GM19324 (cell line): ENCODE results near the gene SEMA4D.

Source experiments
- ATAC-seq: cut with Tn5 transposase; IDR thresholded peaks from one replicate; pipeline ENCODE4 v1.9.1; 2021; ENCODE audit warnings: mild to moderate bottlenecking, moderate library complexity; ENCODE audit not compliant: unreplicated experiment, low FRiP score

SEMA4D gene

DNA sequence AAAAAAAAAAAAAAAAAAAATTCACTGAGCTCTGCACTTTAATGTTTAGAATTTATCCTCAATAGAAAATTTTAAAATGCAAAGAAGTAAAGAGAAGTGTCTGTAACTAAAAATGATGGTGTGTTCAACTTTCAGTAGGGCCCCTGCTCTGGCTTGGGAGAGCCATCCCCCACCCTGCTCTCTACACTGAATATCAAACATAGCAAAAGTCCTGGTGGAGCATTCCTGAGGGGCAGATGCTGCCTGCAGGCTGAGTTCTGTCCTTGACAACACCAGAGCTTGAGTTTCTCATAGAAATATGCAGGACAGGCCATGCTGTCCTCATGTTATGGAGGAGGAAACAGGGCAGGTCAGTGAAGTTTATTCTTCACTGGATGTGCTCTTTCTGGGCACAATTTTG, 7.1 kb upstream of the SEMA4D start:
- ATAC-seq = no peak

DNA sequence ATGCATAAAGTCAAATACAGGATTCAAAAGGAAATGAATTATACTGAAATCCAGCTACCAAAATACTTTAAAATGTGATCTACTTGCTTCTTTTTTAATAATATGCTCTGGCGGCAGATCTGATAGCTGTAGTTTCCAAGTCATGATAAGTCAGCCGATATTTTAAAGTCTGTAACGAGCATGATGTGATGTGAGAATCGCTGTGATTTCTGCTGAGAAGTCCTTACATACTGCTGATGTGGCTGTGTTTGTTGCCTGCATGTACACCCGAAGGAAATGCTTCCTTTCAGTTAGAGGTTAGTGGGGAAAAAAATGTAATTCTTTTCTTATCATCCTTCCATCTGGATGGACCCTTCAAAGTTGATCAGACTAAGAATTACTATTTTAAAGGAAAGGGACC, 4.8 kb upstream of the SEMA4D start:
- ATAC-seq = no peak

DNA sequence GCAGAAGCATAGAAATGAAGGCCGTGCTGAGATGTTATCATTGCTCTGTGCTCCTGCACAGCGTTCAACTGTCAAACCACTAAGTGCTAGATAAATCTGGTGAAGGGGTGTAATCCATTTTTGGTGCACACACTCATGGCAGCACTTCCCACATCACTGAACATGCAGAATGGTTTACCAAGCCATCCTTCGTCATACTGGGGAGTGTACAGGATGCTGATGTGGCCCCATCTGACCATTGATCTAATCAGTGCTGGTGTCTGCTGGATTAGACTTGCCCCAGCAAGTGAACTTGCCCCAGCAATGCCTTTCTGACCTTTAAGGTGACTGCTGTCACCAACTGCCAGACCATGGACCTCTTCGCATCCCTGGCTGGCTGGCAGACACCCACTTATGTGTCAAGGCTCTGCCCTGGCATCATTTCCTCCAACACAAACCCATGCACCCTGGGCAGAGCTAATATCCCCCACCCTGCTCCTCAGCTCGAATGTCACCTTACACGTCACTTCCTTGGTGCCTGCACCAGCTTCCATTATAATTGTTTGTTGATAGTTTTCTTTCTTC, 4.2 kb upstream of the SEMA4D start:
- no peak for ATAC-seq

DNA sequence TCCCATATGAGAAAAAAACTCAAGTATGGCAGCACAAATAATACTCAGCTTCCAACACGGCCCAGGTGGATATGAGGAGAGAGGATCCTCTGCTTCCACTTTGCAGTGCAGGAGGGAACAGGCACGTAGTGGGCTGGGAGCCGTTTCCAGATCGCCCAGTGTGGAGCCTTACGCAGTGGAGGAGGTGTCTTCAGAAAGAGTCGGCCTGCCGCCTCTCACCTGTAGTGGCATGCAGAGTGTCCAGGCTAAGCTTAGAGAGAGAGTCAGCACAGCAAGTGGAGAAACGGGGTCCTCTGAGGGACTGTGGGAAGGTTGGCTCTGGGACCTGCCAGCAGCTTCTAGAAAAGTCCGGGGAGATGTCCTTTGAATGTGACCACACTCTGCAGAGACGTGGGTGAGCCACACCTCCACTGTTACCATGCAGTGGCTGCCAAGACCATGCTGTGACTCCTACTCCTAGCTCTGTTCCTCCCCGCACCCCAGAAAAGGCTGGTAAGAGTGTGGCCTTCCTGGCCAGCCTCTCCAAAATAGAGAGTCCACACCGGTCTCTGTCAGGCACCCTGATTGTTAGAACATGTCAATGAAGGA, 3.5 kb upstream of the SEMA4D start:
- no peak for ATAC-seq

DNA sequence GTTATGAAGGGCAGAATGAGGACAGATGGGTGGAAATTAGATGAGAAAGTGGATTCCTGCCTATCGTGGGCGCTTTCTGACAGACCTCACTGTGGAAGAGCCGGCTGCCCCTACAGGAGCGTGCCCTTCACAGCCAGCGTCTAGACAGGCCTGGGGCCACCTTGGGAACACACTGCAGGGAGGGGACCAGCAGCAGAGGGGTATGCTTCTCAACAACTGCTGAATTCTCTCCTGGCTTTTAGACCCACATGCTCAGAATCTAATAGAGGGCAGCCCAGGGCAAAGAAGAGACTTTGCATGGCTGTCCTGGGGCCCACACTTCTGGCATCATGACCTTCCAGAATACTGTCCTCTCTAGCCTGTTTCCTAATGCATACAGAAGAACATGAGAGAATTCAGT, 2.1 kb upstream of the SEMA4D start:
- no peak for ATAC-seq

DNA sequence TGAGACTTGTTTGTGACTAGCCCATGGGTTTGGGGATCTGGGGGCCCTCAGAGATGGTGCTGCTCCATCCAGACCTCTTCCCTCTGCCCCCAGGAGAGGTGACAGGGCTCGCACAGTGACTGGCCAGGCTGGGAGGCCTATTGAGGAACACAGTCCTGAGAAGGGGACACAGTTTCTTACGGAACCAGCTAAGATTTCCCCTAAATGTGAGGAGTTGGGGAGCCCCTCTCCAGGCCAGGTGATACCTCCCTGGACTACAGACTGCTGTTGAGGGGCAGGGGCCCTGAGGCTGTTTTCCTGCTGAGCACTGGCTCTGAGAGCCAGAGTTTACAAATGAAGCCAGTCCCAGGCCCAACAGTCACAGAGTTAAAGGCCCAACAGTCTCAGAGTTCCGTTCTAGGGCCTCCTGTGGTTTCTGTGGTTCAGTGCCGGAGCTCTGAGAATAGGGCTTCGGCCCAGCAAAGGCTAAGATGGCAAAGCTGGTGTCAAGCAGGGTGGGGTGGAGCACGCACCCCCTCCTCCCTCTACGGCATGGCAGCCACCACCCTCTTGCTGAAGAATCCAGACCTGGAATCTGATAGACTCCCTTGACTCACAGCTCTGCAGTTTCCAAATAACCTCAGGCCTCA, 1.1 kb upstream of the SEMA4D start:
- ATAC-seq = peak; percentile 50

DNA sequence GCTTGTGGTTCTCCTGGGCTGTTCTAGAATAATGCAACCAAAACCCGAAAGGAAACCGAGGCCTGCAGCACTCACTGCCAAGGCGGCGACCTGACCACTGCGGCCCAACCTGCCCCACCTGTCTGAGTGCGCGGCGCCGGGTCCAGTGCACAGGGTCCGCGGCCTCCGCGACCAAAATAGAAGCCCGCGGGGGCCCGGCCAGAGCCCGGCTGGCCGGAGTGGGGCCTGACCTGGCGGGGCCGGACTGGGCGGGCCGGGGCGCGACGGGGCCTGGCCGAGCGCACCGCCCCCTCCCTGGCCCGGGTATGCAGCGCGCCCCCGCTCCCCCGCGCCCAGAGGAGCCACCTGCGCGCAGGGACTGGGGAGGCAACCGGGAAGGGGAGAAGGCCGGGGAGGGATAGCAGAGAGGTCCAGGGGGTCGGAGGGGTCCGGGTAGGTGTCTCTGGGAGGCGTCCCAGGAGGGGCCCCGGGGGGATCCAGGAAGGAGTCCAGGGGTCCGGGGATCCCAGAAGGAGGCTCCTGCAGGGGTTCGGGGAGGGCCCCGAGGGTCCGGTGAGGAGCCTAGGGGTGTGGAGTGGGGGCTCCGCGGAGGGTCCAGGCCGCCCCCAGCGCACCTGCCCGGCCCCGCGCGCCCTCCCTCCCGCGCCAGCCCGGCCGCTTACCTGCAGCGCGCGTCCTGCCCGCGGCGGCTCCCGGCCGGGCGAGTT, 503 bp downstream of the SEMA4D start:
- no peak for ATAC-seq

DNA sequence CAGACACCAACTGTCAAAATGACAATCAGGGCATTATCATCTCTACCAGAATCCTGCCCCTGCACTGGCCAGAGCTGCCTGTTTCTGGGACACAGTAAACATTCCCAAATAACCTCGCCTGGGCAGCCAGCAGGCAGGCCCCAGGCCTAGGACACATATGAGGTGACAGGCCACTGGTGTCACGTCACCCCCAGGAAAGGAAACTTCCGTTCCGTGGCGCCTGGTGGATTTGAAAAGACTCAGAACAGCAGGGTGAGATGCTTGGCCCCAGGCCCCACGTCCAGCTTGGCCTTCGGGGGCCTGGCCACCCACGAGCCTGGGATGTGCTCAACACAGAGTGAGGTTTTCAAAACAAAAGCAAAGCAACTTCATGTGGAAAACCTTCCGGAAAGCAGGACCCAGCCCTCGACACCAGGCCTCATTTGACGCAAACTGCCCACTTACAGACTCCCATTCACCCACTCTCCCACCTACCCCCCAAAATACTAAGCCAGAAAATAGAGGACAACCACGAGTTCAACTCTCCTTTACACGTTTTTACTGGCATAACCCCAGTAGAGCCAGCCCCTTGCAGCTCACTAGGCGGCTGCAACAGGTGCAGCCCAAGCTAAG, 1.2 kb downstream of the SEMA4D start:
- no peak for ATAC-seq

DNA sequence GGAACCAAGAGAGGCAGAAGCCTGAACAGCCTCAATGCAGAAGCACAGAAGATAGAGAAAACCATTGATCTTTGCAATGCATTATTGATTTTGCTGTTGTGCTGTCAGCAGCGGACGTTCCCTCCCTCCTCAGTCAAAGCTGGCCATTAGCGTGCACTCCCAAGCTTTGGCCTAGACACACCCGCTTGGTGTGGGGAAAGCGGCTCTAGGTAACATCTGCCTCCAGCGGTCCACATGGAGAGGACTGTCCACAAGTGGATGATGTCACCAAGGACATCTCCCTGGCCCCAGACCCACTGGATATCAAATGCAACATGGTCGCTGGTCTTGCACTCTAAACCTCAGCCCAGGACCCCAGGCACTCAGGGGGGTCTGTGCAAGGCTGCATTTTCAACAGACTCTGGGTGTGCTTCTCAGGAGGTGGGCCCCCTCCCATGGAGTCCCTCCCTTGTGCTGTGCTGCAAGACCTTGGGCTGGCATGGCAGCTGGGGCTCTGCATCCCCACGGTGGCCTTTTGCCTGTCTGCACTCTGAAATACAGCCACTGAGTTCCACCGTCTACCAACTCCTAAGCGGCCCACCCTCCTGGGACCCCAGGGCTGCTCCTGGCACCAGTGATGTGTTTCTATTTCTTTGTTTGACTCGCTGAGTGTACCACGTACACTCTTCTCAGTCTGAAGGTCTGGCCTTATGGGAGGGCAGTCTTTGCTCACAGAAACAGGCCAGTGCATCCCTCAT, 1.9 kb downstream of the SEMA4D start:
- no peak for ATAC-seq

DNA sequence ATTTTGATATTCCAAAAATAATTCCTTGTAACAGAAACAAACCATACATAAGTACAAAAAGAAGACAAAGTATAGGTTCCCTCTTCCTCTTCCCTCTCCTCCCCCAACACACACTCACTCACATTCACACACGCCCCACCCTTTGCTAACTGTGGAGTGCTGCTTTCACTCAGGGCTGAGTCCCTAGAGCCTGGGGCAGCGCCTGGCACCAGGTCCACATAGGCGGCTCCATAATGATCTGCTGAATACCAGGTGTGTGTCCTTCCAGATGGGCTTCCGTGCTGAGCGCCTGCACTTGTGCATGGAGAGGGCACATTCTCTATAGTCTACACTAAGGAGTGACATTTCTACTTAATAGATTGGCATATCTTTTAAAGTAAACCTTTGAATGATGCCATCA, 3.7 kb downstream of the SEMA4D start:
- ATAC-seq = no peak

DNA sequence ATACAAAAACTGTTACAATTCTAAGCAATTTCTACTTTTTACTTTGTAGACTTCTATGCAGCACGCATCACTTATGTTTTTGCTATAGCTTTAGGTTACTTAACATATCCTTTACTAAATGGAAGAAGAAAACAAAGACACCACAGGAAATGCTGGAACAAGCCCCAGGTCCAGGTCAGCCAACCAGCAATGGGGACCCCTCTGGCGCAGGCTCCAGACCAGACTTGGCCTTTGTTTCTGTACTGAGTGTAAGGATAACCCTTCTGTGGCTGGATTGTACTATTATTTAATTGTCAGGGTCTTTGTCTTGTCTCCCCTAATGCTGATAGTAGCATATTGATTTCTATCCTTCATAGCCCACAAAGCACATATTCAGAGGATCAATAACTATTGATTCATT, 4.2 kb downstream of the SEMA4D start:
- no peak for ATAC-seq

DNA sequence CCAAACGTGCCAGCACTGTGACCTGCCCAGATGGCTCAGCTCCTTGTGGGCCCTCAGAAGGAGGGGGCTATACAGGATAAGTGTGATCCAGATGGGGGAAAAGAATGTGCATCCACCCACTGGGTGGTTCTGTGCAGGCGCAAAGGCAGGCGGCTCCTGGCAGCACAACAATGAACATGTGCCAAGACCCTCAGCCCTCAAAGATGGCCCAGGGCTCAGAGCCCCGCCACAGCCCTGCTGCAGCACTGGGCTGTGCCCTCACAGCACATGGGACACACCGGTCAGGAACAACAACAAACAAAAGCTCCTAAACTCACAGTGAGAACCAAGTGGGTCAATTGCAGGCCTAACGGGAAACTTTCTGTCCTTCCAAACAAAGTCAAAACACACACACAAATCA, 4.7 kb downstream of the SEMA4D start:
- ATAC-seq = no peak

DNA sequence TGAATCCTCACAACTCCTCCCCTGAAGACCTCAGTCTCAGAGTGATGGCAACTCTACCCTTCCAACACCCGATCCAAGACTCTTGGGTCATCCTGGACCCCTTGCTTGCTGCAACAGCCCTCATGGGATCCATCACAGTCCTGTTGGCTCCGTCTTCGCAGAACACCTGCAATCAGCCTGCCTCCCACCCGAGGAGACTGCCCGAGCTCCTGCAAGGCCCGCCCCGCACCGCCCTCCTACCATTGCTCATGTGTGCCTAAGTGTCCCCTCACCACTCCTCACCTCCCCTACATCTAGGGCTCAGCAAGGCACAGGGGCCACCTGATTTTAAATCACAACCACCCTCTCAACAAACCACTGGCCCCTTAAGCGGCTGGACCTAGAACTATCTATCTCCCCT, 5.3 kb downstream of the SEMA4D start:
- no peak for ATAC-seq

DNA sequence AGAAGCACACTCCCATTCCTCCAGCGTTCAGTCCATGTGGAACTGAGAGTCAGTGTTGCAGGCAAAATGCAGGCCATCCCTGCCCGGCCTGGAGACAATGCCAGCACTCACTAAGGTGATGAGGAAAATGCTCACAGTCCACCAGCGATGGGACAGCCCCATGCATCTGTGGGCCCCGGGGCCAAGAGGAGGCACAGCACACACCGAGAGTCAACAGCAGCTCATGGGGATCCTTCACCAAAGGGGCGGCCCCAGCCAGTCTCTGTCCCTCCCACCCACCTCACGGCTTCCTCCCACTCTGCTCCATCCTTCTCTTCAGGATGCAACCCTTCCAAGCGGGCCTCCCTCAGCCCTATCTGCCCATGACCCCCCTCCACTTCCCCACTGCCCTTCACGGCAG, 6.2 kb downstream of the SEMA4D start:
- ATAC-seq = no peak

DNA sequence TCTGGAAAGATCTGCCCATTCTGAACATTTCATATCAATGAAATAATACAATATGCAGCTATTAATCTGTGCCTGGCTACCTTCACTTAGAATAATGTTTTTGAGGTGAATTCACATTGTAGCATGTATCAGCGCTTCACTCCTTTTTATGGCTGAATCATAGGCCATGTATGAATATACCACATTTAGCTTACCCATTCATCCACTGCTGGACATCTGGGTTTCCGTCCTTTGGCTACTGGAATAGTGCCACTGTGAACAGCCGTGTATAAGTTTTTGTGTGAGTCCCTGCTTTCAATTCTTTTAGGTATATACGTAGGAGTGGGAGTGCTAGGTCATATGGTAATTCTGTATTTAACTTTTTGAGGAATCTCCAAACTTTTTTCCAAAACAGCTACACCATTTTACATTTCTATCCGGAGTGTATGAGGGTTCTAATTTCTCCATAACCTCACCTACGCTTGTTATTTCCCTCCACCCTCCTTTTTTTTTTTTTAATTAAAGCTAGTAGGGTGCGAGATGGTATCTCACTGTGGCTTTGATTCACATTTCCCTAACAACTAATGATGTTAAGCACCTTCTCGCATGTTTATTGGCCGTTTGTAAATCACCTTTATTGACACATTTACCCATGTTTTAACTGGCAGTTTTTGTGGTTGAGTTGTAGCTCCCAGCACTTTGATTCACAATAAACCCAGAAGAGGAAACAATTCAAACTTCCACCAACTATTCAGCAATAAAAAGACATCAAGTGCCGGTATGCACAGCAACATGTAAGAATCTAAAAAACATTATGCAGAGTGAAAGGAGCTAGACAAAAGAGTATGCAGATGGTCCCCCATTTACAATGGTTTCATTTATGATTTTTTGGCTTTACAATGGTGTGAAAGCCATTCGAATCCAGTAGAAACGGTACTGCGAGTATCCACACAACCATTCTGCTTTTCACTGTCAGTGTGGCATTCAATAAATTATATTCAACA, 8.1 kb downstream of the SEMA4D start:
- ATAC-seq = no peak

DNA sequence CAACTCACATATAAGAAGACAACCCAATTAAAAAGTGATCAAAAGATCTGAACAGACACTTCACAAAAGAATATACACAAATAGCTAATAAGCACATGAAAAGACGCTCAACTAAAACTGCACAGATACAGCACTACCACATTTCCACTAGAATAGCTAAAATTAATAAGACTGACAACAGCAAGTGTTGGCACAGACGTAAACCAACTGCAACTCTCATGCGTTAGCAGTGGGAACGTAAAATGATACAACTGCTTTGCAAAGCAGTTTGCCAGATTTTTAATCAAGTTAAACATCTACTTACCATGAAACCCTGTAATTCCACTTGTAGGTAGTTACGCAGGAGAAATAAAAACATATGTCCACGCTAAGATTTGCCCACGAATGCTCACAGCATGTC, 9.0 kb downstream of the SEMA4D start:
- no peak for ATAC-seq

DNA sequence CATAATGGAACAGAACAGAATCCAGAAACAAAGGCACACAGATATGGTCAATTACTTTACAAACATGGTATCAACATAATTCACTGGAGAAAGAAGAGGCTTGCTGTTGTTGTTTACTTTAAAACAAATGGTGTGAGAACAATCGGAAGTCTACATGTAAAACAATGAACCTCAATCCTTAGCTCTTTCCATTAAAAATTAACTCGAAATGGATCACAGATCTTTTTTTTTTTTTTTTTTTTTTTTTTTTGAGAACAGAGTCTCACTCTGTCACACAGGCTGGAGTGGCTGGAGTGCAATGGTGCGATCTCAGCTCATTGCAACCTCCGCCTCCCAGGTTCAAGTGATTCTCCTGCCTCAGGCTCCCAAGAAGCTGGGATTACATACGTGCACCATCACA, 9.8 kb downstream of the SEMA4D start:
- no peak for ATAC-seq

DNA sequence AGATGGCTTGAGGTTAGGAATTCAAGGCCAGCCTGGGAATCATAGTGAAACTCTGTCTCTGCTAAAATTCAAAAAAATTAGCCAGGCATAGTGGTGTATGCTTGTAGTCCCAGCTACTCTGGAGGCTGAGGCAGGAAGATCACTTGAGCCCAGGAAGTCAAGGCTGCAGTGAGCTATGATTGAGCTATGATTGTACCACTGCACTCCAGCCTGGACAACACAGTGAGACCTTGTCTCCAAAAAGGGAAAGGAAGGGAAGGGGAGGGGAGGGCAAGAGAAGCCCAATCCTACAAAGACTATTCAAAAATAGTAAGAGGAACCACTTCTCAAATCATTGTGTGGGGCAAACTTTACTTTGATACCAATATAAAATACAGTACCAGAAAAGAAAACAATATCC, 11.2 kb downstream of the SEMA4D start:
- no peak for ATAC-seq
